Progenitor cell of endocrine pancreas (in vitro differentiated cells): ENCODE results near the gene UIMC1. TPM values are rescaled to one million over a fixed set of nuclear protein-coding genes. Genes with fewer than 3 reads are reported as not detected.

Experiments
- DNase-seq: peaks from one replicate; pipeline ENCODE4 v3.0.0; 2021; ENCODE audit warnings: low spot score; ENCODE audit not compliant: unreplicated experiment
- H3K27ac Mint-ChIP-seq: 2 replicates; pipeline ENCODE4 v1.8.0; 2021; ENCODE audit warnings: mild to moderate bottlenecking, moderate library complexity, mixed read lengths
- H3K27me3 Mint-ChIP-seq: 2 replicates; pipeline ENCODE4 v1.8.0; 2021; ENCODE audit warnings: mixed read lengths
- H3K36me3 Mint-ChIP-seq: 2 replicates; pipeline ENCODE4 v1.8.0; 2022; ENCODE audit warnings: mixed read lengths; ENCODE audit not compliant: insufficient read depth
- H3K4me1 Mint-ChIP-seq: 2 replicates; pipeline ENCODE4 v1.8.0; 2021; ENCODE audit warnings: low read depth, mixed read lengths
- H3K4me3 Mint-ChIP-seq: 2 replicates; pipeline ENCODE4 v1.8.0; 2021; ENCODE audit warnings: low read depth, mild to moderate bottlenecking, moderate library complexity, mixed read lengths
- H3K9me3 Mint-ChIP-seq: 2 replicates; pipeline ENCODE4 v1.8.0; 2021; ENCODE audit warnings: low read depth, mixed read lengths
- total RNA-seq: library from RNA; stranded (reverse); gene quantifications from 2 replicates; pipeline ENCODE4 v1.2.1, GENCODE V29; 2021
- TF ChIP-seq, protein P1 (sequence below): fragments of 200-600 bp; sonication (generic); IDR thresholded peaks from one replicate; pipeline ENCODE4 v1.5.0; 2021; ENCODE audit warnings: antibody characterized with exemption, mild to moderate bottlenecking; ENCODE audit not compliant: unreplicated experiment

Gene UIMC1
- total RNA-seq, 1 donor from 2014 or later: 47.4 TPM

DNA sequence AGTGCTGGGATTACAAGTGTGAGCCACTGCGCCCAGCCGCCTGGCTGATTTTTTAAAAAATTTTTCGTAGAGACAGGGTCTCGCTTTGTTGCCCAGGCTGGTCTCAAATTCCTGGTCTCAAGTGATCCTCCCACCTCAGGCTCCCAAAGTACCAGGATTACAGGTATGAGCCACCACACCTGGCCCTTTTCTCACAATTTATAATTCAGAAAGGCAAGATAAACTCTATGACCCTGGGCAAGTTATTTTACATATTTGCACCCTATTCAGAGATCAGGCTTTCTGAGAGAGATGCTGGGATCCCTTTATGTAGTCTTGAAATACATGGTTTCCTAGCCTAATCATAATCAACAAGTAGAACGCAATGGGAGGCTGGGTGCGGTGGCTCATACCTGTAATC is 36.5 kb upstream of the UIMC1 start:
- Mint-ChIP-seq H3K36me3 (peaks cover 14% of the 10 kb centered on the region), H3K9me3 (no peaks in the 10 kb centered on the region), H3K27me3 (no peaks in the 10 kb centered on the region), H3K27ac (no peak overlapping the region), H3K4me1 (no peaks in the 10 kb centered on the region), H3K4me3 (no peak overlapping the region)
- TF ChIP-seq, protein P1, sequence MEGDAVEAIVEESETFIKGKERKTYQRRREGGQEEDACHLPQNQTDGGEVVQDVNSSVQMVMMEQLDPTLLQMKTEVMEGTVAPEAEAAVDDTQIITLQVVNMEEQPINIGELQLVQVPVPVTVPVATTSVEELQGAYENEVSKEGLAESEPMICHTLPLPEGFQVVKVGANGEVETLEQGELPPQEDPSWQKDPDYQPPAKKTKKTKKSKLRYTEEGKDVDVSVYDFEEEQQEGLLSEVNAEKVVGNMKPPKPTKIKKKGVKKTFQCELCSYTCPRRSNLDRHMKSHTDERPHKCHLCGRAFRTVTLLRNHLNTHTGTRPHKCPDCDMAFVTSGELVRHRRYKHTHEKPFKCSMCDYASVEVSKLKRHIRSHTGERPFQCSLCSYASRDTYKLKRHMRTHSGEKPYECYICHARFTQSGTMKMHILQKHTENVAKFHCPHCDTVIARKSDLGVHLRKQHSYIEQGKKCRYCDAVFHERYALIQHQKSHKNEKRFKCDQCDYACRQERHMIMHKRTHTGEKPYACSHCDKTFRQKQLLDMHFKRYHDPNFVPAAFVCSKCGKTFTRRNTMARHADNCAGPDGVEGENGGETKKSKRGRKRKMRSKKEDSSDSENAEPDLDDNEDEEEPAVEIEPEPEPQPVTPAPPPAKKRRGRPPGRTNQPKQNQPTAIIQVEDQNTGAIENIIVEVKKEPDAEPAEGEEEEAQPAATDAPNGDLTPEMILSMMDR: no peak
- no peak for DNase-seq

GRCh38 chr5:177041936-177042335 is 35.4 kb upstream of the UIMC1 start:
- no peaks in the 10 kb centered on the region for H3K4me1 Mint-ChIP-seq
- H3K27ac Mint-ChIP-seq: no peak overlapping the region
- no peak for DNase-seq
- no peak overlapping the region for H3K4me3 Mint-ChIP-seq
- peaks cover 11% of the 10 kb centered on the region for H3K36me3 Mint-ChIP-seq
- no peaks in the 10 kb centered on the region for H3K27me3 Mint-ChIP-seq
- H3K9me3 Mint-ChIP-seq: no peaks in the 10 kb centered on the region
- TF ChIP-seq, protein P1: no peak

- H3K9me3 Mint-ChIP-seq: no peaks in the 10 kb centered on the region
- H3K27me3 Mint-ChIP-seq: no peaks in the 10 kb centered on the region
Measured at GRCh38 chr5:177040814-177041420, 34.3 kb upstream of the UIMC1 start.

GRCh38 chr5:177036921-177037320 is 30.3 kb upstream of the UIMC1 start:
- TF ChIP-seq, protein P1: no peak
- DNase-seq: no peak
- no peak overlapping the region for H3K4me3 Mint-ChIP-seq

More at GRCh38 chr5:177040814-177041420, 34.3 kb upstream of the UIMC1 start:
- DNase-seq: no peak
- Mint-ChIP-seq H3K36me3 (peaks cover 11% of the 10 kb centered on the region), H3K27ac (no peak overlapping the region), H3K4me1 (no peaks in the 10 kb centered on the region), H3K4me3 (no peak overlapping the region)
- TF ChIP-seq, protein P1: no peak

DNA sequence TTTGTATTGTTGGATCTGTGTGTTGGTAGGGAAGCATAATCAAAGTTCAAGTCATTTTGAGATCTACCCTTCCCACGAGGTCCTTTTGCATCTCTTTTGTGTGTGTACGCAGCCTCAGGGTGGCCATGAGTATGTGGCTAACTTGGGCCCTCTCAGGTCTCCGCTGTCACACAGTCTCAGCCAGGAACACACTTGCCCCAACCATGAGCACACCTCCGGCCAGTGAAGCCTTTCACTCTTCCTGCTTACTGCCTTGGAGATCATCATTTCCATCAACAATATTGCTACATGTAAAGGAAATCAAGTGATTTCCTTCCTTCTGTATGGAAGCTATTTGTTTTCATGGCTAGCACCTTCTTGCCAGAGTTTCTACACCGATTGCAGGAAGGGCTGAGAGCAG is 29.9 kb upstream of the UIMC1 start:
- H3K4me1 Mint-ChIP-seq: no peaks in the 10 kb centered on the region
- H3K27ac Mint-ChIP-seq: no peak overlapping the region
- TF ChIP-seq, protein P1: no peak
- peaks cover 6% of the 10 kb centered on the region for H3K36me3 Mint-ChIP-seq
- H3K9me3 Mint-ChIP-seq: no peaks in the 10 kb centered on the region
- H3K4me3 Mint-ChIP-seq: no peak overlapping the region
- no peaks in the 10 kb centered on the region for H3K27me3 Mint-ChIP-seq
- no peak for DNase-seq

More at GRCh38 chr5:177036921-177037320, 30.3 kb upstream of the UIMC1 start:
- Mint-ChIP-seq H3K27me3 (no peaks in the 10 kb centered on the region), H3K27ac (no peak overlapping the region), H3K36me3 (peaks cover 5% of the 10 kb centered on the region), H3K9me3 (no peaks in the 10 kb centered on the region), H3K4me1 (no peaks in the 10 kb centered on the region)
